ENCODE results near the gene TMC8.
"Not testable (repeated sequence)": the region's sequence is repeated elsewhere in the genome, so short reads cannot be mapped to it uniquely, and the experiment has no call there.

Gene TMC8

DNA sequence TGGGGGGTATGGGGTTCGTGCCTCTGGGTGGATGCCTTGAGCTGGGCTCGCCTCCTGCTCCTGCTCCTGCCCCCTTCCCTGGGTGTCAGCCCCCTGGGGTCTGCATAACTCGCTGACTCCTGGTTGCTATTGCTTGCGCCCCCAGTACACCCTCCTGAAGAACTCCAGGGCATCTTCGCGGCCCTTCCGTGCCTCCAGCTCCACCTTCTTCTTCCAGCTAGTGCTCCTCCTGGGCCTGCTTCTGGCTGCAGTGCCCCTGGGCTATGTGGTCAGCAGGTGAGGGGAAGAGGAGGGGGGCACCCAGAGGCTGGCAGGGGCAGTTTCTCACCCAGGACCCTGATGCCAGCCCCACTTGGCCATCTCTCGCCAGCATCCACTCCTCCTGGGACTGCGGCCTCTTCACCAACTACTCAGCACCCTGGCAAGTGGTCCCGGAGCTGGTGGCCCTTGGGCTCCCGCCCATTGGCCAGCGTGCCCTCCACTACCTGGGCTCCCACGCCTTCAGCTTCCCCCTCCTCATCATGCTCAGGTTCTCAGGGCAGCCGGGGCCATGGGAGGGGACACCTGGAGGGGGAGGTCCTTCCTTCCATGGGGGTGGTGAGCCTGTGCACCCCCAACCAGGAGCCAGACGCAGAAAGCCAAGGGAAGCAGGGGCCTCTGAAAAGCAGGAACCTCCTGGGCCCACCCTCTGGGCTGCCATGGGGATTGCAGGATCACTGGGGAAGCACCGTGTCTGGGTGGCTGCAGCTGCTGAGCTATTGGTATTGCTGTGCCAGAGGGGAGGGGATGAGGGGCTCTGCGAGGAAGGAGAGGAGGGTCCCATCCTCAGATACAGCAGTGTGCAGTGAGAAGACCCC is 7.9 kb downstream of the TMC8 start:
- no peak for DNase-seq

DNA sequence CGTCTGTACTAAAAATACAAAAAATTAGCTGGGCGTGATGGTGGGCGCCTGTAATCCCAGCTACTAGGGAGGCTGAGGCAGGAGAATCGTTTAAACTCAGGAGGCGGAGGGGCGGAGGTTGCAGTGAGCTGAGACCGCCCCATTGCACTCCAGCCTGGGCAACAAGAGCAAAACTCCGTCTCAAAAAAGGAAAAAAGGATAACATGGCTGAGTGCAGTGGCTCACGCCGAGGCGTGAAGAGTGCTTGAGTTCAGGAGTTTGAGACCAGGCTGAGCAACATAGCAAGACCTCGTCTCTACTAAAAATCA is 9.2 kb downstream of the TMC8 start:
- not testable (repeated sequence) for DNase-seq

DNA sequence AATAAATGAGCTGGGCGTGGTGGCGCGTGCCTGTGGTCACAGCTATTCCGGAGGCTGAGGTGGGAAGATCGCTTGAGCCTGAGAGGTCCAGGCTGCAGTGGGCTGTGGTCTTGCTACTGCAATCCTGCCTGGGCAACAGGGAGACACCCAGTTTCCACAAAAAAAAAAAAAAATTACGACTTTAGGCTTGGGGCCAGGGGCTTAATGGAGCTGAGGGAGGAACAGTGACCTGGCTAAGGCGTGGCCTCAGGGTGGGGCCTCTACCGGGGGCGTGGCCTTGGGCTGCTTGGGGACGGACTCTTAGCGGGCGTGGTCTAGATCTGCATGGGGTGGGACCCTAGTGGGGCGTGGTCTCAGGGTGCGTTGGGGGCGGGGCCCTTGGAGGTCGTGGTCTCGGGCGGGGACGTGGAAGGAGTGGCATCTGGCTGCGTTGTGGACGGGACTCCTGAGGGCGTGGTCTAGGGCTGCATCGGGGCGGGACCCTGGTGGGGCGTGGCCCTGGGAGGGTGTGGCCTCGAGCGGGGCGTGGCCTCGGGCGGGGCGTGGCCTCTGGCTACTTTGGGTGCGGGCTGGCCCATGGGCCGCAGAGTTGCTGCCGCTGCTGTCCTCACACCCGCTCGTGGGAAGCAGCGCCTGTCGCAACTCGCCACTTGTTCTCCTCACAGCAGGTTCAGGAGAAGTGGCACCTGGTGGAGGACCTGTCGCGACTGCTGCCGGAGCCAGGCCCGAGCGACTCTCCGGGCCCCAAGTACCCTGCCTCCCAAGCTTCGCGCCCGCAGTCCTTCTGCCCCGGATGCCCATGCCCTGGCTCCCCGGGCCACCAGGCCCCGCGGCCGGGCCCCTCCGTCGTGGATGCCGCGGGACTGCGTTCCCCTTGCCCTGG is 9.8 kb downstream of the TMC8 start:
- DNase-seq, result peak; percentile 47

DNA sequence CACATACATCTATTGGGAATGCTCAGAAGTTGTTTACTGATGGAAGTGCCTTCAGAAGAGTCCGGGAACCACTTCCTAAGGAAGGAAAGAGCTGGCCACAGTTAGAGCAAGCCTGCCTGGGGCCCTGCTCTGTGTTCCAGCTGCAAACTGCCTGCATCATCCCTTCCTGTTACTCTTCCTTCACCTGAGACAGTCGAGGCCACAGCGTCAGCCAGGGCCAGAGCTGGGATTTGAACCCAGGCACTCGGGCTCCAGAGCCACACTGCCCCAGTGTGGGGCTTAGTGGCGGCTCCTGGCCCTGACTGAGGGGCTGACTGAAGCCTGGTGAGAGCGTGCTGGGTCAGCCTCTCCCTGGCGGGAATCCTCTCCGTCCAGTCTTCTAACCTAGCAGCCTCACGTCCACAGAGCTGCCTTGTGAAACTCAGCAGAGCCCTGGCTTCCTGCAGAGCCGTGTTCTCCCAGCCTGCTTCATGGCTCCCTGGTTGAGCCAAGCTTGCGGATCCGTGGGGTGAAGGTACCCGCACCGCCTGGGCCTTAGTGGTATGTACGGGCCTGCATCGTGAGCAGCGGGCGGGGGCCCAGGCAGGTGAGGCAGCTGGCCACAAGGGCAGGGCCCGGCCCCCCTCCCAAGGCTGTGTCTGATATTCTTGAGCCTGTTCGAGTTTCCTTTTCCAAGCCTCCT is 11.0 kb downstream of the TMC8 start:
- DNase-seq, result no peak

DNA sequence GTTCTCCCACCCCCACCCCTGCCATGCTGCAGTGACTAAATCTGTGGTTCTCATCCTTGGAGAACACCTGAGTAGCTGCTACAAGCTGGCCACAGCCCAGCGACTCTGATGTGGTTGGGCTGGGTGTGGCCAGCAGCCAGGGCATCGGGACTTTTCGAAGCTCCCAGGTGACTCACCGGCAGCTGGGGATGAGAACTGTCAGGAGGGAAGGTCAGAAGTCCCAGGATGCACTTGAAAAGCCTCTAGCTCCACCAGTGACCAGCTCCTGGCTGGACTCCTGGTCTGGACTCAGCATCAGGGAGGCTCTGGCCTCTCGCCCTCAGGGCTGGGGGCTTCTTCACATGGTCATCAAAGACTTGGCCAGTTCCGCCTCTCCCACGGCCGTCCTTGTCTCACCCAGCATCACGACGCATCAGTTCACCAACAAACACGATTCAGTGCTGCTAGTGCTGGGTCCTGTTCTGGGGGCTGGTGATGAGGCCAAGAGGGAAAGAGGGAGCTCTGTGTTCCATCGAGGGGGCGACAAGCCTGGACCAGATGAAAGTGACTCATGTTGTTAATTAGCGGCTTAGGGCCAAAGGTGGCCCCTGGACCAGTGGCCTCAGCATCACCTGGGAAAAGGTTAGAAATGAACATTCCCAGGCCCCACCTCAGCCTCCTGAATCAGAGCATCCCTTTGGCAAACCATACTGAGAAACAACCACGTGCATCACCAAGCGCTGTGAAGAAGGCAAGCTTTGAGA is 11.7 kb downstream of the TMC8 start:
- DNase-seq, result no peak

DNA sequence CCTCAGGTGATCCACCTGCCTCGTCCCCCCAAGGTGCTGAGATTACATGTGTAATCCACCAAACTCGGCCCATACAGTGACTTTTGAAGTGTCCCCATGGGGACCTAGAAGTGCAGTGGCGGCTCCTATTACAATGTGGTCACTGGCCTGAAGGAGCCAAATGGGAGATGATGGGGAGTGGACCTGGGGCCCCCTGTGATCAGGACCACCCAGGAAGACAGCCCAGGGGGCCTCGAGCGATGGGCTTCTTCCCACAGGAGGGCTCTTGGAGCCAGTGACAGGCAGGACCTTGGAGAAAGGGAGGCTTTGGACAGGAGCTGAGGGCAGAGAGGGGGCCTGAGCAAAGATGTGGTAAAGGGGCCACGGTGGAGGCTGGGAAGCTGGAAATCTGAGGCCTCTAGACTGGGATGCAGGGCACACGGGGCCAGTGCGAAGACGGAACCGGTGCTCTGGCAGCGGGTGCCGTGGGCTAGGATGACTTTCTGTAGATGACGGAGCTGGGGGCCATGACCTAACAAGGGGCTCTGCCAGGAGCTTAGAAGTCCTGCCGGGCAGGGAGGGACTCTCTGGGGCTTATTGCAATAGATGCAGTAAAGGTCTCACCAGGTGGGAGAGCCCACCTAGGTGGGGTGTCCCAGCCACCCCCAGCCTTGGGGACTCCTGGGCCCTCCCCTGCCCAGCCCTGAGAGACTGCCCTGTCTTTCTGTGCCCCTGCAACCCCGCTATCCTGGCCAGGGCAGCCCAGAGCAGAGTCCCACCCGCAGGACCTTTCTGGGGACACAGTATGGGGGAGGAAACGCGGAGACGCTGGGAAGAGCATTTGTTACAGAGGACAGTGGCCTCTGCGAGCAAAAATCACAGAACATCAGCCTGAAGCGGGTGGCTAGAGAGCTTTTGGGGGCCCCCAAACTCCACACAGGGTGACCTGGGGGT is 12.9 kb downstream of the TMC8 start:
- DNase-seq, result no peak

DNA sequence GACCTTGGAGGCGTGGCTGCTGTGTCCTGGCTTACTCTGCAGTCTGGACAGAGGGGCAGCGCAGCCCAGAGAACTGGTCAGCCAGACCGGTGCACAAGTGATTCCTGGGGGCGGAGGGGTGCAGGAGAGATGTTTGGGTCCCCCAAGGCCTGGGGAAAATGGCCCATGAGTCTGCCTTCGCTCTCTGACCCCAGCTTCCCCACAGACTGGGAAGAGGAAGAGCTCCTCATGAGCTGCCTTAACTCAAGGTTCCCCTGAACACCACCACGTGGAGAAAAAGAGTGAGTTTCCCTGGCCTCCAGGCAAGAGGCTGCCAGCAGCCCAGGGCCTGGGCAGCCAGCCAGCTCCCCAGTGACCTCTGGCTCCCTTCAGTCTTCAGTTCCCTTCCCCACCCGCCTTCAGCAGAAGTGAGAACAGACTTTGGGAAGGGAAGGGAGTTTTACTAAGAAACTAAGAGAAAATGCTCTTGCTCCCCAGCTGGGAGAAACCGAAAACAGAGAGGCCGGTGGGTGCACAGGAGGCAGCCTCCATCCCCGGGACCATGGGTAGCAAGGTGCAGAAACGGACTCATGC is 13.7 kb downstream of the TMC8 start:
- no peak for DNase-seq

DNA sequence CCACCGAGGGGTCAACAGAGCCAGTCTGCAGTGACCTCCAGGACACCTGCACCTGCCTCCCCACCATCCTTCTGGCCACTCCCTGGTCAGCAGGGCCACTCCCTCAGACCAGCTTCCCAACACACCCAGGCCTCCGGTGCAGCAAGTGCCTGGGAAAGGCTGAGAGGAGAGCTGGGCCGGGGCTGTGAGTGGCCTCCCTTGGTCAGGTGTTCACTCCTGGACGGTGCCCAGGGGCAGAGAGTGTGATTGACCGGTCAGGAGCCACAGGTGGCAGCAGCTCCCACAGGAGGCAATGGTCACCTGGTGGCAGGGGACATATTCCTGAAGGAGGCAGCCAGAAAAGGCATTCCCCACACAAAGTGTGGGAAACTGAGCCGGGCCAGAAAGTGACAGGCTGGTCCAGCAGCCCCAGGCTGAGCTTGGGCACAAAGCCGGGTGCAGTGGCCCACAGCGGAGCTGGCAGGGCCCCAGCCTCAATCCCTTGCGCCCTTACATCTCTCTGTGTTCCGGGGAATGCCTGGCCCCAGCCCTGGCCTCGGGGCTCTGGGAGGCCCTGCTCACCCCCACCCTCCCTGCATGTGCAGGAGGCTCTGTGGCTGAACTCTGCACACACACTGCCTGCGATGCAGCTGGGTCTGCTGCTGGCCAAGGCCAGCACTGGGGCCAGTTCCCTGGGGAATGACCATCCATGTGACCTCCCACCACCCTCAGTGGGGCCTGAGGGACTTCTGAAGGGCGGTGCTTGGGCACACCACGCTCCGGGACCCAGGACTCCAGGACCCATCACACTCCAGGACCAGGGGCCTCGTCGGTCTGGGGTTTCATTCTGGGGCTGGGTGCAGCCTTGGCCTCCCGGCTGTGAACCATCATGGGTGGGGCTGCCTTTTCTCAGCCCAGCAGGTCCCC is 14.4 kb downstream of the TMC8 start:
- DNase-seq, result no peak

DNA sequence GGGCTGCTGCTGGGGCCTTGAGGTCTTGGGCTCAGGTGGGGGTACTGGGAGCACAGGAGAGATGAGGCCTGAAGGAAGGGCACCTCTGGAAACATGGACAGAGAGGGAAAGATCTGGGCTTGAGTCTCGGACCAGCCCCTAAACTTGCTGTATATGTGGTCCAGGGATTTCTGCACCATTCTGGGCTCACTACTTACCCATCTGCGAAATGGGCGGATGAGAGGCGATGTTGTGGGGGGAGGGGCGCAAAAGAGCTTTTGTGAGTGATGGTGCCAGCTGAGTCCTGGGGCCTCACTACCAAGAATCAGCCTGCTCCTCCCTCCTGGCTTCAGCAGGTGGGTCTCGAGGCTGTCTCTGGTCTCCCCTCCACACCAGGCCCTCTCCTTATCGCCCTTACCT is 15.9 kb downstream of the TMC8 start:
- no peak for DNase-seq

DNA sequence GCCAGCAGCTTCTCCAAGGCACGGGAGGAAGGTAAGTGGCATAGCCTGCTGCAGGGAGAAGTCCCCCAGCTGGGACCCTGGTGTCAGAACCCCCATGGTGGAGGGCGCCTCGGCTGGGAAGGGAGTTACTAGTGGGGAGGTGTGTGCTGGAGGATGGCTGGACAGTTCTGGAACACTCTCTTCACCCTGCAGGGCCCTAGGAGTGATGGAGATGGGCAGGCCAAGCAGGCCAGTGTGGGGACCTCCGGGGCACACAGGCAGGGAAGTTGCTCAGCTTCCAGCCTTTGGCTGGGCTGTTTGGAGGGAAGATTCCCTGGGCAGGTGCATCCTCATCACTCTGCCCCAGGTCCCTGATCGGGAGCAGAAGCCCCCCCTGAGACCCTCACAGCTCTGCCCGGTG is 16.3 kb downstream of the TMC8 start:
- DNase-seq, result no peak

DNA sequence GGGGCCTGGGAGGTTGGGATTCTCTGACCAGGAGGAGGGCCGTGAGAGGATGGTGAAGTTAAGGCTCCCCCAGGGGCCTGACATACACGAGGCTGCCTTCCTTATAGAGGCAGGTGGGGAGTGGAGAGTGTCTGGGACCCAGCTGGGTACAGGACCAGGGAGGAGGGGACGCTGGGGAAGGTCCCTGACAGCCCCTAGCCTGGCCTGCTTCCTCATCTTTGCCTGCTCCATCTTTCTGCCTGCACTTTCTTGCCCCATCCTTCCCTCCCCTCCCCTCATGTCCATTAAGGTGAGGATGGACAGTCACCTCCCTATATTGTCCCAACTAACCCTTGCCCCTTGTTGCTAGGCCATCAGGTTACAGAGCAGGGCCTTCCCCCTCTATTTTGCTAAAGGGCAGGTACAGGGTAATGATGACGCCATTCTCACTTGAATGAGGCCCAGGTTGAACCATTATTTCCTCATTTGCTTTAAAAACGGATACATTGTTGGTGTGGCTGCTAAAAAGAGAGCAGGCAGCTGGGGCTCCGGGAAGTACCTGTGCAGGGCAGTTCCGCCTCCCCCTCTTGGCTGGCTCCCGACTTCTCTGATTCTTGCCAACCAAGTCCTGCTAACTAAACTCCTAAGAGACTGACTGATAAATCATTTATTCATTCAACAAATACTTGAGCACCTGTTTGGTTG is 16.9 kb downstream of the TMC8 start:
- no peak for DNase-seq

DNA sequence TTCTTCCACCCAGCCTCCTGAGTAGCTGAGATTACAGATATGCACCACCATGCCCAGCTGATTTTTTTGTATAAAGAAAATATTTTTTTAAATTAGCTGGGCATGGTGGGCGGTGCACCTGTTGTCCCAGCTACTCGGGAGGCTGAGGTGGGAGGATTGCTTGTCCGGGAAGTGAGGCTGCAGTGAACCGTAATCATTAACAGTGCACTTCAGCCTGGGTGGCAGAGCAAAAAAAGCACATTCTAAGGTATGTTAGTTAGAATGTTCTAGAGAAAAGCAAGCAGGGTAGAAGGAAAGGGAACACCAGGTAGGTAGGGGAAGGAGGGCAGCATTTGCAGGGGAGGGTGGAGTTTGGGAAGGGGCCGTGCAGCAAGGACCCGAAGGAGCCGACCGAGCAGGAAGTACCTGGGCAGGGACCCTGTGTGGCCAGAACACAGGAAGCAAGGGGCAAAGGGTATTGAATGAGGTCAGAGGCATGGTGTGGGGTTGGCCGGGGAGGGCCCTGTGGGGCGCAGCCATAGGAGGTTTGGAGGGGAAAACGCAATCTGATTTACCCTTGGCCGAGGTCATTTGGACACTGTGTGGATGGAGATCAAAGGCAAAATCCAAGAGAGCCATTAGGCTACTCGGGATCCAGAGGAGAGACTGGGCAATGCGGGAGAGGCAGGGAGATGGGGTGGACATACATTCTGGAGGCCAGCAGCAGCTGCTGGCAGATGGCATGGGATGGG is 17.9 kb downstream of the TMC8 start:
- no peak for DNase-seq

DNA sequence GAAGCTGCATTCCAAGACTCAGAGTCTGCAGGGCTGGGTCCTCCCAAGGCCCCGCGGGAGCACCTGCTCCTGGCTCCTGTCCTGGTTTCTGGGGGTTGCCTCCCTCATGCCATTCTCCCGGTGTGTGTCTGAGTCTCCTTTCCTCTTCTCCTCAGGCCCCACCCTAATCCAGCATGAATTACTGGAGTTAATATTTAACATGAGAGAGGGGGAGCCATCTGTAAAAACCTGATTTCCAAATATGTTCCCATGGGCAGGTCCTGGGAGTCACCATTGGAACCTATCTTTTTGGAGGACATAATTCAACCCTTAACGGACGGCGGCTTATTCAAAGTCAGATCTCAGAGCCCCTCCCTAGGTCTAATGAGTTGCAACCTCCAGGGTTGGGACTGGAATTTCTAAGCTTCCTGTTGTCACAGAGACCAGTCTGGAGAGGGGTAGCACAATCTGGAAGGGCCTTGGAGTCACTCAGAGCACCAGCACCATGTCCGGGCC is 21.0 kb downstream of the TMC8 start:
- no peak for DNase-seq

DNA sequence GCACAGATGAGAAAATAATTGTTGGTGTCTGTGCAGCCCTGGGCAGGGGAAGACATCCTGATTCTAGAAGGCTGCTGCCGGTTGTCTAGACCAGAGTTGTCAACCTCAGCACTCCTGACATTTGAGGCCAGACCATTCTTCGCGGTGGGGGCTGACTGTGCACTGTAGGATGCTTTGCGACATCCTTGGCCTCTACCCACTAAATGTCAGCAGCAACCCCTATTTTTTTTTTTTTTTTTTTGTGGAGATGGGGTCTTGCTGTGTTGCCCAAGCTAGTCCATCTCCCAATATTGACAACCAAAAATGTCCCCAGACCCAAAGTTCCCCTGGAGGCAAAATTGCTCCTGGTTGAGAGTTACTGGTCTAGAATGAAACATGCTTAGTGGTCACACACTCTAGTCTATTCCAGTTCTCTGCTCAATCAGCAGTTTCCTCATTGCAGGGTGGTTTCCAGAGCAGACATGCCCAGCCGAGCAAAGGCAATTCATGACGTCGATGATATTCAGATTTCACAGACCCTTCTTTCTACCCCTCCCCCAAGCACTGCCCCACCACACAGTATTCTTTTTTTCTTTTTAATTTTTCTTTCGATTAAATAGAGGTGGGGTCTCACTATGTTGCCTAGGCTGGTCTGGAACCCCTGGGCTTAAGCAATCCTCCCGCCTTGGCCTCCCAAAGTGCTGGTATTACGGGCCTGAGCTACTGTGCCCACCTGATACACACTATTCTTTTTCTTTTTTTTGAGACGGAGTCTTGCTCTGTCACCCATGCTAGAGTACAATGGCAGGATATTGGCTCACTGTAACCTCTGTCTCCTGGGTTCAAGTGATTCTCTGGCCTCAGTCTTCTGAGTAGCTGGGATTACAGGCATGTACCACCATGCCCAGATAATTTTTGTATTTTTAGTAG is 24.6 kb downstream of the TMC8 start:
- no peak for DNase-seq

DNA sequence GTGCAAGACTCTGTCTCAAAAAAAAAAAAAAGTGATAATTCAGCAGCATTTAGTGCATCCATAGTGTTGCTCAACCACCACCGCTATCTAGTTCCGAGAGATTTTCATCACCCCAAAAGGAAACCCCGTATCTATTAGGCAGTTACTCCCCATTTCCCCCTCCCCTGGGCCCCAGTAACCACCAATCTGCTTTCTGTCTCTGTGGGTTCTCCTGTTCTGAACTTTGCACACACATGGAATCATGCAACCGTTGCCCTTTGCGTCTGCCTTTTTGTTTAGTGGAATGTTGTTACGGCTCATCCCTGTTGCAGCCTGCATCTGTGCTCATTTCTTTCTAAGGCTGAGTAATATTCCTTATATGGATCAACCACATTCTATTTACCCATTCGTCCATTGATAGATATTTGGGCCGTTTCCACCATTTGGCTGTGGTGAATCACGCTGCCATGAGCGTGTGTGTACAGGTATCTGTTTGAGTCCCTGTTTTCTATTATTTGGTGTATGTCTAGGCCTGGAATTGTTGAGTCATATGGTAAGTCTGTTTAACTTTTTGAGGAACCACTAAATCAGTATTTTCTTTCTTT is 29.1 kb downstream of the TMC8 start:
- DNase-seq, result no peak

DNA sequence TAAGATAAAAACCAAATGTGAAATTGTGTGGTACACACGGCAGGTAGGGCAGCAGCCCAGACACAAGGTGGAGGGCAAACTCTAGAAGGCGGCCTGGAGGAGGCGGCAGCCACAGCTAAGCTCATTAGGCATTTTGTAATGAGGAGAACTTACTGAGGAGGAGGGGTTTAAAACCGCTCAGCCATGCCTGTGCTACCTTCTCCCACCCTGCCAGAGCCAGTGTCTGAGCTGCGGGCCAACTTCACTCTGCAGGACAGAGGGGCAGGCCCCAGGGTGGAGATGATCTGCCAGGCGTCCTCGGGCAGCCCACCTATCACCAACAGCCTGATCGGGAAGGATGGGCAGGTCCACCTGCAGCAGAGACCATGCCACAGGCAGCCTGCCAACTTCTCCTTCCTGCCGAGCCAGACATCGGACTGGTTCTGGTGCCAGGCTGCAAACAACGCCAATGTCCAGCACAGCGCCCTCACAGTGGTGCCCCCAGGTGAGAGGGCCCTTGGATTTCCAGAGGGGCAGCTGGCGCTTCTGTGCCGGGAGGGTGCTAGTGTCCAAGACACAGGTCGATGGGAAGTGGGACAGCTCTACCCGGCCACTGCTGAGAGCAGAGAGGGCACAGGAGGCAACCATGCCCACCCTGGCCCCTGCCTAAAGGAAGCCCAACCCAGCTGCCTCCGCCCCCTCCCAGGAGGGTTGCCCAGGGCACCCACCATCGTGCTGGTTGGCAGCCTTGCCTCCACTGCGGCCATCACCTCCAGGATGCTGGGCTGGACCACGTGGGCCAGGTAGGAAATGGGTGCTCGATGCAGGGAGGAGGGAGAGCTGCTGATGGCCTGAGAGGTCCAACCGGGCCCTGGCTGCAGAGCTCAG is 33.5 kb downstream of the TMC8 start:
- DNase-seq, result no peak

Data from NCI-H1092 (cell line).